ENCODE data around the gene PZP.

Gene PZP

GRCh38 chr12:9163392-9163791, 44.8 kb downstream of the PZP start:
- no peak for DNase-seq (ENCODE audit: low read depth in 1 of 2, low spot score in 1 of 2)
- TF ChIP-seq CTCF (IDR thresholded peaks at IDR 0.05; ENCODE audit: insufficient read depth, low read length), result no peak
- no peak for TF ChIP-seq POLR2AphosphoS5 (IDR thresholded peaks at IDR 0.05; ENCODE audit: low read depth)
- no peak for TF ChIP-seq GABPA (IDR thresholded peaks at IDR 0.05; ENCODE audit: low read depth)
- TF ChIP-seq REST (IDR thresholded peaks at IDR 0.05; ENCODE audit: insufficient replicate concordance, low read depth), result no peak
- TF ChIP-seq SPI1 (IDR thresholded peaks at IDR 0.05; ENCODE audit: borderline replicate concordance, low read depth), result no peak
- no peak overlapping the region for H3K27ac ChIP-seq (replicated peaks)
- H3K27me3 ChIP-seq (ENCODE audit: insufficient read depth, poor library complexity, severe bottlenecking), result peaks cover 7% of the 10 kb centered on the region
- no peak overlapping the region for H3K4me3 ChIP-seq (replicated peaks; ENCODE audit: insufficient read depth, low read length)

GRCh38 chr12:9156119-9156518, 52.1 kb downstream of the PZP start:
- TF ChIP-seq POLR2AphosphoS5 (IDR thresholded peaks at IDR 0.05; ENCODE audit: low read depth) (no peak), GABPA (IDR thresholded peaks at IDR 0.05; ENCODE audit: low read depth) (no peak), SPI1 (IDR thresholded peaks at IDR 0.05; ENCODE audit: borderline replicate concordance, low read depth) (no peak), REST (IDR thresholded peaks at IDR 0.05; ENCODE audit: insufficient replicate concordance, low read depth) (no peak), CTCF (IDR thresholded peaks at IDR 0.05; ENCODE audit: insufficient read depth, low read length) (no peak)
- Histone ChIP-seq H3K4me3 (replicated peaks; ENCODE audit: insufficient read depth, low read length) (no peak overlapping the region), H3K27ac (replicated peaks) (no peak overlapping the region), H3K27me3 (ENCODE audit: insufficient read depth, poor library complexity, severe bottlenecking) (peaks cover 18% of the 10 kb centered on the region)
- no peak for DNase-seq (ENCODE audit: low read depth in 1 of 2, low spot score in 1 of 2)

GRCh38 chr12:9149372-9149771, 58.8 kb downstream of the PZP start:
- H3K27me3 ChIP-seq (ENCODE audit: insufficient read depth, poor library complexity, severe bottlenecking), result peaks cover 8% of the 10 kb centered on the region
- H3K27ac ChIP-seq (replicated peaks), result no peak overlapping the region
- H3K4me3 ChIP-seq (replicated peaks; ENCODE audit: insufficient read depth, low read length), result no peak overlapping the region
- DNase-seq (ENCODE audit: low read depth in 1 of 2, low spot score in 1 of 2), result no peak
- TF ChIP-seq GABPA (IDR thresholded peaks at IDR 0.05; ENCODE audit: low read depth) (no peak), POLR2AphosphoS5 (IDR thresholded peaks at IDR 0.05; ENCODE audit: low read depth) (no peak), REST (IDR thresholded peaks at IDR 0.05; ENCODE audit: insufficient replicate concordance, low read depth) (no peak), SPI1 (IDR thresholded peaks at IDR 0.05; ENCODE audit: borderline replicate concordance, low read depth) (no peak), CTCF (IDR thresholded peaks at IDR 0.05; ENCODE audit: insufficient read depth, low read length) (no peak)
